GM19351 (cell line): ENCODE measurements around the gene PIMREG.

Experiments
- ATAC-seq: cut with Tn5 transposase; IDR thresholded peaks from one replicate; pipeline ENCODE4 v1.9.1; 2021; ENCODE audit warnings: mild to moderate bottlenecking, moderate library complexity; ENCODE audit not compliant: unreplicated experiment

Gene PIMREG

DNA sequence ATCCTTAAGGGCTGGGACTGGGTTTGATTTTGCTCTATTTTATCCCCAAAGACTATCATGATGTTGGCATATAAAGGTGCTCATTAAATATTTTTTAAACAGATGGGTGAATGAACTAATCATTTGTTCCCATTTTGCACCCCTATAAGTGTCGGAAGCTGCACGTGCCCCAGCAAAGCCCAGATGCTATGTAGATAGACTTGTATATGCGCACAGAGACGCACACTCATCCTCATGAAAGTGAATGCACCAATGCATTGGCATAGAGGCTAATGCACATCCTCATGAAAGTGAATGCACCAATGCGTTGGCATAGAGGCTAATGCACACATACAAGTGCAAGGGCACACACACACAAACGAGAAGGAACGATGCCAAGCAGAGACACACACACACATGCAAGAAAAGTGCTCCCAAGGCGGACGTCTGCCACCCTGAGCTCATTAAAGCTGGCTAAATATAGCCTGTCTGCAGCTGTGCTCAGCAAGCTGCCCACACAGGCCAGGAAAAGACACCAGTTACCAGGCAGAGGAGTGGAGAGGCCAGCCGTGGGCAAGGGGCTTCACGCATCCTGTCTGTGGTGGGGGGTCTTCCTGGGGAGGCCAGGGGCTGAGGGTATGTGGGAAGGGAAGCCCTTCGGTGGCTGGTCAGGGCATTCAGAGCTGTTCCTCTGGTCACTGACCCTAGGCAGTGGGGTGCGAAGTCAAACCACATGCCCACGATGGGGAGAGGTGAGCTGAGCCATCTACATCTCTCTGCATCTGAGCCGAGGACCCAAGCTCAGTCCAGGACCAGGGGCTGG lies 52.6 kb downstream of the PIMREG start:
- no peak for ATAC-seq

- no peak for ATAC-seq
Measured at GRCh38 chr17:6497496-6498221, 53.4 kb downstream of the PIMREG start.

DNA sequence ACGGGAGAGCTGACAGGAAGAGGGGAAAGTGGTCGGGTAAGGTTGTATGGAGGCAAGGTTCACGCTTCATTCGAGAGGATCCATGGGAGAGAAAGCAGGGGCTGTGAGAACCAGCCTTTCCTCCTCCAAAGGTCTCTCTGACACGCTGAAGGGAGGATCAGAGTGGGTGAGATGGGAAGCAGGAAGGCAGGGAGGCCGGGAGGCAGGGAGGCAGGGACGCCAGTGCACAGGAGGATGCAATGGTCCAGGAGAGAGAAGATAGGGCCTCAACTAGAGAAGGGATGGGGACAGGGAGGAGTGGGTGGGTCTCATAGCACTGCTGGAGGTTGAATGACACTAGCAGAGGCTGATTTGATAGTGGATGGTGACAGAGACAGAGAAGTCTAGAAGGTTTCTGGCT lies 54.1 kb downstream of the PIMREG start:
- ATAC-seq = no peak

- ATAC-seq = no peak
Measured at GRCh38 chr17:6498901-6499540, 54.8 kb downstream of the PIMREG start.
